ENCODE data around the gene PEX3.

Gene PEX3

GRCh38 chr6:143536461-143536865, 85.9 kb downstream of the PEX3 start:
- H3K36me3 ChIP-seq (ENCODE audit: control insufficient read depth in 4 of 4, insufficient read depth in 4 of 4, low read length in 3 of 4), result no peaks in the 10 kb centered on the region
- WGBS (ENCODE audit: insufficient coverage), result 2% methylated on average over 22 of the region's 27 CpGs
- H3K9me3 ChIP-seq (ENCODE audit: control extremely low read depth in 1 of 5, control insufficient read depth in 4 of 5, insufficient read depth in 2 of 5, low read depth in 1 of 5, low read length in 4 of 5), result no peaks in the 10 kb centered on the region
- CTCF ChIA-PET, result interaction anchor here (0.7 to 1.3 kb wide), 7 partner anchors 9 to 611 kb away, joined by 3 to 6 read pairs (median 3); partner anchors contain the start of gene FUCA2
- H3K4me1 ChIP-seq (ENCODE audit: control extremely low read depth in 1 of 4, control insufficient read depth in 4 of 4, insufficient read depth in 4 of 4, low read length in 3 of 4), result peaks cover 0 to 15% (median 10%) of the 10 kb centered on the region in 4 experiments
- POLR2A ChIA-PET, result interaction anchor here (0.6 kb wide), 1 partner anchor 1013 kb away, joined by 3 read pairs; no protein-coding TSS in a partner anchor
- H3K4me3 ChIP-seq (ENCODE audit: control insufficient read depth in 1 of 7, extremely low read depth in 1 of 7, insufficient read depth in 4 of 7, low read depth in 2 of 7, low read length in 6 of 7), result peak overlapping the region; percentile 55 to 84 (median 73)
- H3K27ac ChIP-seq (ENCODE audit: insufficient read depth in 1 of 2, low read depth in 1 of 2, low read length in 2 of 2, poor library complexity in 1 of 2, severe bottlenecking in 2 of 2), result no peak overlapping the region
- DNase-seq, result peak; percentile 40 to 67 (median 53)
- H3K27me3 ChIP-seq (replicated peaks in 2 of 5; ENCODE audit: control insufficient read depth in 4 of 5, insufficient read depth in 5 of 5, low read length in 4 of 5), result no peaks in the 10 kb centered on the region

- peak; percentile 81 to 91 (median 87) for DNase-seq
- 0% methylated on average over 63 of the region's 103 CpGs for WGBS (ENCODE audit: insufficient coverage)
- H3K36me3 ChIP-seq (ENCODE audit: control insufficient read depth in 4 of 4, insufficient read depth in 4 of 4, low read length in 3 of 4), result no peaks in the 10 kb centered on the region
- no peak overlapping the region for H3K27ac ChIP-seq (ENCODE audit: insufficient read depth in 1 of 2, low read depth in 1 of 2, low read length in 2 of 2, poor library complexity in 1 of 2, severe bottlenecking in 2 of 2)
- ChIA-PET POLR2A (interaction anchor here (0.6 kb wide), 1 partner anchor 1014 kb away, joined by 3 read pairs; no protein-coding TSS in a partner anchor), CTCF (interaction anchor here (0.6 to 1.2 kb wide), 6 partner anchors 8 to 611 kb away, joined by 3 to 6 read pairs (median 3); partner anchors contain the start of gene FUCA2)
- peaks cover 0 to 15% (median 10%) of the 10 kb centered on the region in 4 experiments for H3K4me1 ChIP-seq (ENCODE audit: control extremely low read depth in 1 of 4, control insufficient read depth in 4 of 4, insufficient read depth in 4 of 4, low read length in 3 of 4)
- H3K9me3 ChIP-seq (ENCODE audit: control extremely low read depth in 1 of 5, control insufficient read depth in 4 of 5, insufficient read depth in 2 of 5, low read depth in 1 of 5, low read length in 4 of 5), result no peaks in the 10 kb centered on the region
- no peaks in the 10 kb centered on the region for H3K27me3 ChIP-seq (replicated peaks in 2 of 5; ENCODE audit: control insufficient read depth in 4 of 5, insufficient read depth in 5 of 5, low read length in 4 of 5)
- H3K4me3 ChIP-seq (ENCODE audit: control insufficient read depth in 1 of 7, extremely low read depth in 1 of 7, insufficient read depth in 4 of 7, low read depth in 2 of 7, low read length in 6 of 7), result peak overlapping the region; percentile 55 to 84 (median 73)
Measured at GRCh38 chr6:143536866-143537691, 86.5 kb downstream of the PEX3 start.

GRCh38 chr6:143538374-143538773, 87.8 kb downstream of the PEX3 start:
- ChIA-PET CTCF (interaction anchor here (0.9 to 2.1 kb wide), 3 partner anchors 9 to 26 kb away, joined by 3 to 6 read pairs (median 5); no protein-coding TSS in a partner anchor), POLR2A (no interaction called here)
- Histone ChIP-seq H3K36me3 (ENCODE audit: control insufficient read depth in 4 of 4, insufficient read depth in 4 of 4, low read length in 3 of 4) (no peaks in the 10 kb centered on the region), H3K27ac (ENCODE audit: insufficient read depth in 1 of 2, low read depth in 1 of 2, low read length in 2 of 2, poor library complexity in 1 of 2, severe bottlenecking in 2 of 2) (no peak overlapping the region), H3K4me3 (ENCODE audit: control insufficient read depth in 1 of 7, extremely low read depth in 1 of 7, insufficient read depth in 4 of 7, low read depth in 2 of 7, low read length in 6 of 7) (no peak overlapping the region), H3K4me1 (ENCODE audit: control extremely low read depth in 1 of 4, control insufficient read depth in 4 of 4, insufficient read depth in 4 of 4, low read length in 3 of 4) (peaks cover 0 to 15% (median 11%) of the 10 kb centered on the region in 4 experiments), H3K9me3 (ENCODE audit: control extremely low read depth in 1 of 5, control insufficient read depth in 4 of 5, insufficient read depth in 2 of 5, low read depth in 1 of 5, low read length in 4 of 5) (no peaks in the 10 kb centered on the region), H3K27me3 (replicated peaks in 2 of 5; ENCODE audit: control insufficient read depth in 4 of 5, insufficient read depth in 5 of 5, low read length in 4 of 5) (no peaks in the 10 kb centered on the region)
- no peak for DNase-seq
- 97% methylated on average over 5 of the region's 7 CpGs for WGBS (ENCODE audit: insufficient coverage)

- no peak overlapping the region for H3K4me3 ChIP-seq (ENCODE audit: control insufficient read depth in 1 of 7, extremely low read depth in 1 of 7, insufficient read depth in 4 of 7, low read depth in 2 of 7, low read length in 6 of 7)
- WGBS (ENCODE audit: insufficient coverage), result 100% methylated on average over 3 of the region's 4 CpGs
- H3K27ac ChIP-seq (ENCODE audit: insufficient read depth in 1 of 2, low read depth in 1 of 2, low read length in 2 of 2, poor library complexity in 1 of 2, severe bottlenecking in 2 of 2), result no peak overlapping the region
- ChIA-PET POLR2A (no interaction called here), CTCF (interaction anchor here (0.7 to 2.1 kb wide), 2 partner anchors 17 to 26 kb away, joined by 3 to 6 read pairs; no protein-coding TSS in a partner anchor)
- DNase-seq, result no peak
- no peaks in the 10 kb centered on the region for H3K27me3 ChIP-seq (replicated peaks in 2 of 5; ENCODE audit: control insufficient read depth in 4 of 5, insufficient read depth in 5 of 5, low read length in 4 of 5)
- peaks cover 0 to 19% (median 12%) of the 10 kb centered on the region in 4 experiments for H3K4me1 ChIP-seq (ENCODE audit: control extremely low read depth in 1 of 4, control insufficient read depth in 4 of 4, insufficient read depth in 4 of 4, low read length in 3 of 4)
- H3K9me3 ChIP-seq (ENCODE audit: control extremely low read depth in 1 of 5, control insufficient read depth in 4 of 5, insufficient read depth in 2 of 5, low read depth in 1 of 5, low read length in 4 of 5), result no peaks in the 10 kb centered on the region
- H3K36me3 ChIP-seq (ENCODE audit: control insufficient read depth in 4 of 4, insufficient read depth in 4 of 4, low read length in 3 of 4), result no peaks in the 10 kb centered on the region
Measured at GRCh38 chr6:143539106-143539505, 88.5 kb downstream of the PEX3 start.

GRCh38 chr6:143539734-143540133, 89.1 kb downstream of the PEX3 start:
- no peak for DNase-seq
- no peak overlapping the region for H3K27ac ChIP-seq (ENCODE audit: insufficient read depth in 1 of 2, low read depth in 1 of 2, low read length in 2 of 2, poor library complexity in 1 of 2, severe bottlenecking in 2 of 2)
- ChIA-PET CTCF (interaction anchor here (2.1 kb wide), 1 partner anchor 27 kb away, joined by 6 read pairs; no protein-coding TSS in a partner anchor), POLR2A (no interaction called here)
- peaks cover 0 to 19% (median 12%) of the 10 kb centered on the region in 4 experiments for H3K4me1 ChIP-seq (ENCODE audit: control extremely low read depth in 1 of 4, control insufficient read depth in 4 of 4, insufficient read depth in 4 of 4, low read length in 3 of 4)
- H3K36me3 ChIP-seq (ENCODE audit: control insufficient read depth in 4 of 4, insufficient read depth in 4 of 4, low read length in 3 of 4), result no peaks in the 10 kb centered on the region
- no peaks in the 10 kb centered on the region for H3K27me3 ChIP-seq (replicated peaks in 2 of 5; ENCODE audit: control insufficient read depth in 4 of 5, insufficient read depth in 5 of 5, low read length in 4 of 5)
- WGBS (ENCODE audit: insufficient coverage), result 100% methylated on average over 3 of the region's 7 CpGs
- H3K4me3 ChIP-seq (ENCODE audit: control insufficient read depth in 1 of 7, extremely low read depth in 1 of 7, insufficient read depth in 4 of 7, low read depth in 2 of 7, low read length in 6 of 7), result no peak overlapping the region
- H3K9me3 ChIP-seq (ENCODE audit: control extremely low read depth in 1 of 5, control insufficient read depth in 4 of 5, insufficient read depth in 2 of 5, low read depth in 1 of 5, low read length in 4 of 5), result no peaks in the 10 kb centered on the region

GRCh38 chr6:143540192-143540591, 89.6 kb downstream of the PEX3 start:
- no peak for DNase-seq
- no peaks in the 10 kb centered on the region for H3K36me3 ChIP-seq (ENCODE audit: control insufficient read depth in 4 of 4, insufficient read depth in 4 of 4, low read length in 3 of 4)
- no CpG with 5 or more reads among the region's 3 CpGs for WGBS (ENCODE audit: insufficient coverage)
- peaks cover 0 to 19% (median 12%) of the 10 kb centered on the region in 4 experiments for H3K4me1 ChIP-seq (ENCODE audit: control extremely low read depth in 1 of 4, control insufficient read depth in 4 of 4, insufficient read depth in 4 of 4, low read length in 3 of 4)
- ChIA-PET POLR2A (no interaction called here), CTCF (interaction anchor here (1.5 to 2.1 kb wide), 2 partner anchors 22 to 27 kb away, joined by 3 to 6 read pairs; no protein-coding TSS in a partner anchor)
- no peaks in the 10 kb centered on the region for H3K9me3 ChIP-seq (ENCODE audit: control extremely low read depth in 1 of 5, control insufficient read depth in 4 of 5, insufficient read depth in 2 of 5, low read depth in 1 of 5, low read length in 4 of 5)
- H3K27me3 ChIP-seq (replicated peaks in 2 of 5; ENCODE audit: control insufficient read depth in 4 of 5, insufficient read depth in 5 of 5, low read length in 4 of 5), result no peaks in the 10 kb centered on the region
- H3K27ac ChIP-seq (ENCODE audit: insufficient read depth in 1 of 2, low read depth in 1 of 2, low read length in 2 of 2, poor library complexity in 1 of 2, severe bottlenecking in 2 of 2), result no peak overlapping the region
- no peak overlapping the region for H3K4me3 ChIP-seq (ENCODE audit: control insufficient read depth in 1 of 7, extremely low read depth in 1 of 7, insufficient read depth in 4 of 7, low read depth in 2 of 7, low read length in 6 of 7)
